GM21423 (cell line): ENCODE data around the gene IL1R2.

Experiments
- ATAC-seq: cut with Tn5 transposase; IDR thresholded peaks from one replicate; pipeline ENCODE4 v1.9.1; 2021; ENCODE audit warnings: mild to moderate bottlenecking, moderate library complexity; ENCODE audit not compliant: unreplicated experiment

Gene IL1R2

GRCh38 chr2:101991721-101992145 is at the start of gene IL1R2:
Gene IL1R2, plus strand, starts transcription at chr2:101991960. Its CDS starts 16,616 bp downstream, at chr2:102008576.
- no peak for ATAC-seq

GRCh38 chr2:101942851-101943250 is 48.9 kb upstream of the IL1R2 start:
- no peak for ATAC-seq

GRCh38 chr2:101946372-101947039 is 45.3 kb upstream of the IL1R2 start:
- ATAC-seq, result no peak

- no peak for ATAC-seq
These were observed 44.4 kb upstream of the IL1R2 start for GRCh38 chr2:101947374-101947773.

GRCh38 chr2:101948625-101949155 is 43.1 kb upstream of the IL1R2 start:
- ATAC-seq, result no peak

- ATAC-seq, result no peak
These were observed 42.5 kb upstream of the IL1R2 start for GRCh38 chr2:101949304-101949703.

- ATAC-seq, result no peak
These were observed 40.5 kb upstream of the IL1R2 start for GRCh38 chr2:101951296-101951695.

GRCh38 chr2:101952551-101952950 is 39.2 kb upstream of the IL1R2 start:
- ATAC-seq, result no peak

- ATAC-seq, result no peak
These were observed 35.0 kb upstream of the IL1R2 start for GRCh38 chr2:101956465-101957438.

- ATAC-seq, result no peak
These were observed 33.7 kb upstream of the IL1R2 start for GRCh38 chr2:101958061-101958460.

- no peak for ATAC-seq
These were observed 30.9 kb upstream of the IL1R2 start for GRCh38 chr2:101960819-101961337.

- no peak for ATAC-seq
These were observed 30.2 kb upstream of the IL1R2 start for GRCh38 chr2:101961338-101962191.

- no peak for ATAC-seq
These were observed 29.5 kb upstream of the IL1R2 start for GRCh38 chr2:101962309-101962708.

GRCh38 chr2:101963198-101963597 is 28.6 kb upstream of the IL1R2 start:
- no peak for ATAC-seq

GRCh38 chr2:101967826-101968513 is 23.8 kb upstream of the IL1R2 start:
- no peak for ATAC-seq

- ATAC-seq, result no peak
These were observed 22.0 kb upstream of the IL1R2 start for GRCh38 chr2:101969723-101970122.

- no peak for ATAC-seq
These were observed 20.9 kb upstream of the IL1R2 start for GRCh38 chr2:101970901-101971300.

GRCh38 chr2:101971836-101972235 is 19.9 kb upstream of the IL1R2 start:
- ATAC-seq, result no peak

GRCh38 chr2:101972621-101973434 is 18.9 kb upstream of the IL1R2 start:
- ATAC-seq, result no peak
